A549 (cell line): Measurements from ENCODE around the gene HIVEP3. TPM values are rescaled to one million over a fixed set of nuclear protein-coding genes. Genes with fewer than 3 reads are reported as not detected.

Source experiments
- ATAC-seq, 2 experiments: fragments of 200-7000 bp in 1 of 2; fragments of >200 bp in 1 of 2; cut with Nextera tagmentation in 1 of 2; cut with Tn5 transposase in 1 of 2; 3 replicates each; pipeline versions ENCODE4 v1.8.0 to v1.9.1; 2018 to 2020; ENCODE audit warnings: mild to moderate bottlenecking in 1 of 2, moderate library complexity in 1 of 2
- CTCF ChIA-PET: fragments of 300-600 bp; sonication (Branson Sonifier 250); formaldehyde crosslinking; extraction: SDS; loops from one replicate; lab custom pipeline; 2021; ENCODE audit warnings: antibody characterized with exemption, inconsistent platforms; lab: Yijun Ruan, JAX
- POLR2A ChIA-PET: fragments of 350-600 bp; formaldehyde crosslinking; extraction: SDS; loops from one replicate; lab custom pipeline; 2021; ENCODE audit warnings: antibody characterized with exemption, inconsistent platforms; lab: Yijun Ruan, JAX
- DNase-seq, 2 experiments: peaks; one replicate each; pipeline versions ENCODE4 v3.0.0 to v3.0.0-alpha.2; 2011 to 2016; ENCODE audit warnings: low read depth in 1 of 2, low spot score in 1 of 2
- FAIRE-seq: peaks from 2 replicates; lab custom pipeline; 2011; peaks lifted over from hg19 to GRCh38; lab: Jason Lieb, UNC
- H3K27ac ChIP-seq, 2 experiments: fragments of >200 bp; sonication (Bioruptor Twin); formaldehyde crosslinking; 3 replicates each; pipeline ENCODE4 v1.5.1; 2016 to 2017
- H3K4me1 ChIP-seq: fragments of >200 bp; sonication (Bioruptor Twin); formaldehyde crosslinking; 3 replicates; pipeline ENCODE4 v1.6.1; 2016
- H3K4me2 ChIP-seq: fragments of >200 bp; sonication (Bioruptor Twin); formaldehyde crosslinking; 3 replicates; pipeline ENCODE4 v1.6.1; 2016
- H3K4me3 ChIP-seq: fragments of >200 bp; sonication (Bioruptor Twin); formaldehyde crosslinking; 3 replicates; pipeline ENCODE4 v1.5.1; 2016
- H3K9me3 ChIP-seq: fragments of >200 bp; sonication (Bioruptor Twin); formaldehyde crosslinking; 3 replicates; pipeline ENCODE4 v1.6.1; 2016
- CBX8 ChIP-seq: fragments of 200-600 bp; sonication (generic); IDR thresholded peaks from 2 replicates; pipeline ENCODE4 v1.6.1; 2016
- CHD4 ChIP-seq: fragments of 200-600 bp; sonication (generic); IDR thresholded peaks from 2 replicates; pipeline ENCODE4 v1.6.1; 2016; ENCODE audit warnings: antibody characterized with exemption, mild to moderate bottlenecking, borderline replicate concordance
- EHF ChIP-seq: fragments of 250-450 bp; sonication (Bioruptor Pico); IDR thresholded peaks from 2 replicates; pipeline ENCODE4 v1.5.0; 2020; ENCODE audit warnings: mild to moderate bottlenecking
- EHMT2 ChIP-seq: fragments of 200-600 bp; sonication (generic); IDR thresholded peaks from 2 replicates; pipeline ENCODE4 v1.6.1; 2016; ENCODE audit warnings: antibody characterized with exemption, low read depth, mild to moderate bottlenecking, moderate library complexity
- FOSB ChIP-seq: fragments of 250-450 bp; sonication (Bioruptor Pico); IDR thresholded peaks from 2 replicates; pipeline ENCODE4 v1.5.0; 2020; ENCODE audit warnings: mild to moderate bottlenecking, moderate library complexity
- FOSL2 ChIP-seq, 2 experiments: fragments of 450-650 bp in 1 of 2; fragments of >200 bp in 1 of 2; sonication (Bioruptor Twin) in 1 of 2; formaldehyde crosslinking; IDR thresholded peaks; 2 replicates each; pipeline versions ENCODE4 v1.5.0 to v1.6.1; 2016 to 2020; ENCODE audit warnings: mild to moderate bottlenecking in 1 of 2, moderate library complexity in 1 of 2
- HOXA7 ChIP-seq: fragments of 250-450 bp; sonication (Bioruptor Pico); IDR thresholded peaks from 2 replicates; pipeline ENCODE4 v1.5.0; 2020; ENCODE audit warnings: mild to moderate bottlenecking, moderate library complexity
- JUN ChIP-seq, 2 experiments: fragments of >200 bp; sonication (Bioruptor Twin); formaldehyde crosslinking; IDR thresholded peaks; 2 replicates in 1 of 2; 3 replicates in 1 of 2; pipeline ENCODE4 v1.6.1; 2016 to 2017
- MAZ ChIP-seq: fragments of 150-350 bp; IDR thresholded peaks from 2 replicates; pipeline ENCODE4 v1.6.1; 2014; ENCODE audit warnings: antibody characterized with exemption, low read depth, low read length, borderline replicate concordance
- MYC ChIP-seq: IDR thresholded peaks from 2 replicates; pipeline ENCODE4 v1.6.1; 2012; ENCODE audit warnings: mild to moderate bottlenecking, inconsistent platforms, low read length, improper control_type of control experiment, borderline replicate concordance
- NFE2L2 ChIP-seq: fragments of 150-350 bp; conservative IDR thresholded peaks from 2 replicates; pipeline ENCODE4 v1.6.1; 2014; ENCODE audit warnings: low read length
- NPAS2 ChIP-seq: fragments of 250-450 bp; sonication (Bioruptor Pico); IDR thresholded peaks from 2 replicates; pipeline ENCODE4 v1.8.0; 2022; ENCODE audit warnings: mild to moderate bottlenecking, moderate library complexity, borderline replicate concordance
- NR3C1 ChIP-seq: fragments of >200 bp; sonication (Bioruptor Twin); formaldehyde crosslinking; IDR thresholded peaks from 3 replicates; pipeline ENCODE4 v1.6.1; 2017
- PHF8 ChIP-seq: fragments of 200-600 bp; sonication (generic); IDR thresholded peaks from 2 replicates; pipeline ENCODE4 v1.6.1; 2016; ENCODE audit warnings: low read depth, mild to moderate bottlenecking, antibody characterized with exemption, moderate library complexity, borderline replicate concordance
- POLR2A ChIP-seq: IDR thresholded peaks from 2 replicates; pipeline ENCODE4 v1.6.1; 2012; ENCODE audit warnings: mild to moderate bottlenecking, low read length
- RCOR1 ChIP-seq: fragments of 150-350 bp; IDR thresholded peaks from 2 replicates; pipeline ENCODE4 v1.6.1; 2014; ENCODE audit warnings: antibody characterized with exemption, low read length, low read depth
- RFX5 ChIP-seq: fragments of 450-650 bp; IDR thresholded peaks from 2 replicates; pipeline ENCODE4 v1.7.1; 2014; ENCODE audit warnings: antibody characterized with exemption, mild to moderate bottlenecking, moderate library complexity
- RNF2 ChIP-seq: fragments of 200-600 bp; sonication (generic); IDR thresholded peaks from 2 replicates; pipeline ENCODE4 v1.6.1; 2016; ENCODE audit warnings: low read depth, mild to moderate bottlenecking, antibody characterized with exemption, moderate library complexity, borderline replicate concordance
- SMC3 ChIP-seq: fragments of >200 bp; sonication (Bioruptor Twin); formaldehyde crosslinking; IDR thresholded peaks from 3 replicates; pipeline ENCODE4 v1.6.1; 2018; ENCODE audit warnings: inconsistent platforms
- SREBF2 ChIP-seq: fragments of 450-650 bp; IDR thresholded peaks from 2 replicates; pipeline ENCODE4 v1.6.1; 2014; ENCODE audit warnings: mild to moderate bottlenecking, moderate library complexity
- ZC3H11A ChIP-seq: fragments of 450-650 bp; IDR thresholded peaks from 2 replicates; pipeline ENCODE4 v1.6.1; 2014; ENCODE audit warnings: antibody characterized with exemption, mild to moderate bottlenecking
- ZSCAN20 ChIP-seq: fragments of 250-450 bp; sonication (Bioruptor Pico); IDR thresholded peaks from 2 replicates; pipeline ENCODE4 v1.8.0; 2022; ENCODE audit warnings: mild to moderate bottlenecking, moderate library complexity
- WGBS: methylation state at CpG from one replicate; pipeline ENCODE4 v1.1.6; 2017; ENCODE audit errors: missing lambda C conversion rate; 5-methylcytosine and 5-hydroxymethylcytosine counted together
- polyA plus RNA-seq, 4 experiments: library from polyadenylated mRNA; depleted of rRNA in 3 of 4; stranded (reverse); fragments of >200 nt; fragmentation: RNase III in 1 of 4; extraction: RNeasy Plus Mini Kit Qiagen cat#74134 plus additional on column Dnase treatment in 1 of 4; gene quantifications; 2 replicates in 3 of 4; 3 replicates in 1 of 4; pipeline ENCODE4 v1.2.3, GENCODE V29; 2011 to 2017
- TF ChIP-seq, protein P1 (sequence below): IDR thresholded peaks from 2 replicates; pipeline ENCODE4 v1.6.1; 2012; ENCODE audit warnings: low read depth, borderline replicate concordance
- TF ChIP-seq, protein P2 (sequence below): fragments of >200 bp; sonication (Bioruptor Twin); formaldehyde crosslinking; IDR thresholded peaks from 2 replicates; pipeline ENCODE4 v1.6.1; 2016
- TF ChIP-seq, protein P3 (sequence below): IDR thresholded peaks from 2 replicates; pipeline ENCODE4 v1.6.1; 2012

Gene HIVEP3
- polyA plus RNA-seq, 2 of the 4 experiments (the other 2 are of a cell fraction): 1.5 to 2.0 TPM

DNA sequence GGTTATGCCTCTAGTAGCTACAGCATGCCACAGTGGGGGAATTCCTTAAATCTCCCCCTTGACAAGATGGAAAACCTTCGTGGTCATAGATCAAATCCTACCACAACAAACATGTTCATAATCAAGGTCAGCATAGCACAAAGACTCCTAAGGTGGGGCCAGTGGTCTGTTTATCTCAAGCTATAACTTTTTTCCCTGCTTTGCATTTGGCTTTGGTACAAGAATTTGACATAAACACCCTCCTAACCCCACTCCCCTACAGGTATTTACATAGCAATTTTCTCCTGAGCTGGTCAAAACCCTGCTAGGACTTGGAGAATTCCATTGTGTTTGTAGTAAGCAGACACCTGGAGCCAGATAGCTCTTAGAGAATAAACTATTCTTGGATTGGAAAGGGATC lies 58.5 kb downstream of the HIVEP3 start:
- CTCF ChIA-PET: interaction anchor here (1.5 to 3.3 kb wide), 3 partner anchors 31 to 285 kb away, joined by 4 to 8 read pairs (median 6); no protein-coding TSS in a partner anchor
- TF ChIP-seq PHF8 (no peak), RCOR1 (no peak), NR3C1 (no peak), EHF (CRISPR knock-in tag) (no peak), SMC3 (no peak), RNF2 (no peak), FOSB (CRISPR knock-in tag) (no peak), CBX8 (no peak), ZC3H11A (no peak), SREBF2 (no peak), POLR2A (no peak), RFX5 (no peak), ZSCAN20 (no peak)
- TF ChIP-seq, protein P1, sequence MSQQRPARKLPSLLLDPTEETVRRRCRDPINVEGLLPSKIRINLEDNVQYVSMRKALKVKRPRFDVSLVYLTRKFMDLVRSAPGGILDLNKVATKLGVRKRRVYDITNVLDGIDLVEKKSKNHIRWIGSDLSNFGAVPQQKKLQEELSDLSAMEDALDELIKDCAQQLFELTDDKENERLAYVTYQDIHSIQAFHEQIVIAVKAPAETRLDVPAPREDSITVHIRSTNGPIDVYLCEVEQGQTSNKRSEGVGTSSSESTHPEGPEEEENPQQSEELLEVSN: no peak
- TF ChIP-seq, protein P2, sequence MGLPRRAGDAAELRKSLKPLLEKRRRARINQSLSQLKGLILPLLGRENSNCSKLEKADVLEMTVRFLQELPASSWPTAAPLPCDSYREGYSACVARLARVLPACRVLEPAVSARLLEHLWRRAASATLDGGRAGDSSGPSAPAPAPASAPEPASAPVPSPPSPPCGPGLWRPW: no peak
- no peak for DNase-seq
- WGBS: 36% methylated on average over 1 of the region's 1 CpG
- Histone ChIP-seq H3K4me2 (peak overlapping the region; percentile 19; the same call in 1 of the 3 replicates), H3K27ac (peak overlapping the region; percentile 84 to 87; a peak in 5 of 6 replicates), H3K4me3 (no peak overlapping the region), H3K4me1 (peaks cover 60% of the 10 kb centered on the region), H3K9me3 (no peaks in the 10 kb centered on the region)
- FAIRE-seq: no peak
- no peak for ATAC-seq
- POLR2A ChIA-PET: no interaction called here

GRCh38 chr1:41859686-41860085 lies 59.0 kb downstream of the HIVEP3 start:
- H3K4me1 ChIP-seq: peaks cover 57% of the 10 kb centered on the region
- H3K4me3 ChIP-seq: no peak overlapping the region
- peak overlapping the region; percentile 84 to 87; a peak in 4 of 6 replicates for H3K27ac ChIP-seq
- DNase-seq (no peak), FAIRE-seq (no peak), ATAC-seq (no peak)
- POLR2A ChIA-PET: no interaction called here
- no peaks in the 10 kb centered on the region for H3K9me3 ChIP-seq
- H3K4me2 ChIP-seq: no peak overlapping the region
- CTCF ChIA-PET: interaction anchor here (1.6 kb wide), 1 partner anchor 48 kb away, joined by 6 read pairs; no protein-coding TSS in a partner anchor
- 94% methylated on average over 4 of the region's 4 CpGs for WGBS
- TF ChIP-seq FOSL2 (IDR thresholded peaks at IDR 0.05) (no peak), FOSL2 (CRISPR knock-in tag; IDR thresholded peaks at IDR 0.05) (no peak), NPAS2 (CRISPR knock-in tag) (no peak), JUN (IDR thresholded peaks at IDR 0.05) (no peak), ZSCAN20 (no peak), EHMT2 (no peak), NFE2L2 (no peak), MYC (no peak)
- TF ChIP-seq, protein P2: no peak
- TF ChIP-seq, protein P3, sequence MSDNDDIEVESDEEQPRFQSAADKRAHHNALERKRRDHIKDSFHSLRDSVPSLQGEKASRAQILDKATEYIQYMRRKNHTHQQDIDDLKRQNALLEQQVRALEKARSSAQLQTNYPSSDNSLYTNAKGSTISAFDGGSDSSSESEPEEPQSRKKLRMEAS: no peak

DNA sequence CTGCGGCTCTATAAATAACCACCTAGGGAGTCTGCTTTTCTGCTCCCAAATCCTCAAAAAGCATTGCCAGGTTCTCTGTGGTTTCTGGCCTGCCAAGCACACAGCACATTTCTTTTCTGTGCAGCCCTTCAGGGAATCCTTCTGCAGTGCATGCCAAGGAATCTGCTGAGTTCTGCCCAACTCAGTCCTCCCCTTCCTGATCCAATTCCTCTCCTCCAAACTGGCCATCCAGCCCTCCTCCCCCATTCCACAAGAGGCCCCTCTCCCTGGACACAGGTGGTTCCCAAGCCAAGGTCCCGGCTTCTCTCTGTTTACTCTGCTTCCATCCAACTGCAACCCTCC lies 61.8 kb downstream of the HIVEP3 start:
- WGBS: 76% methylated on average over 2 of the region's 2 CpGs
- TF ChIP-seq HOXA7 (CRISPR knock-in tag): no peak
- no peak for TF ChIP-seq CHD4
- no peak for TF ChIP-seq SREBF2
- TF ChIP-seq MAZ: no peak
- no peak for TF ChIP-seq PHF8
- ChIA-PET CTCF (interaction anchor here (1.5 kb wide), 1 partner anchor 9 kb away, joined by 3 read pairs; no protein-coding TSS in a partner anchor), POLR2A (no interaction called here)
- ATAC-seq: no peak
- H3K27ac ChIP-seq: no peak overlapping the region
- no peak for FAIRE-seq
- DNase-seq: no peak
- peaks cover 33% of the 10 kb centered on the region for H3K4me1 ChIP-seq
- H3K9me3 ChIP-seq: no peaks in the 10 kb centered on the region
- H3K4me3 ChIP-seq: no peak overlapping the region
- no peak overlapping the region for H3K4me2 ChIP-seq
